GM18517 (cell line): ENCODE data around the gene C22orf42.
"Not testable (repeated sequence)": the region's sequence is repeated elsewhere in the genome, so short reads cannot be mapped to it uniquely, and the experiment has no call there.

ENCODE experiments used
- ATAC-seq: cut with Tn5 transposase; IDR thresholded peaks from one replicate; pipeline ENCODE4 v1.9.1; 2021; ENCODE audit warnings: mild to moderate bottlenecking, moderate library complexity; ENCODE audit not compliant: unreplicated experiment

C22orf42 gene

GRCh38 chr22:32158712-32159533 is at the start of gene C22orf42:
Gene C22orf42, minus strand, starts transcription at chr22:32159303. Its CDS starts 88 bp downstream, at chr22:32159215.
- no peak for ATAC-seq

GRCh38 chr22:32208681-32209080 is 49.6 kb upstream of the C22orf42 start:
- no peak for ATAC-seq

- ATAC-seq, result no peak
Observed at GRCh38 chr22:32207971-32208480, 48.9 kb upstream of the C22orf42 start.

GRCh38 chr22:32206774-32207758 is 48.0 kb upstream of the C22orf42 start:
- no peak for ATAC-seq

- no peak for ATAC-seq
Observed at GRCh38 chr22:32205974-32206773, 47.1 kb upstream of the C22orf42 start.

GRCh38 chr22:32204856-32205722 is 46.0 kb upstream of the C22orf42 start, which contains the start of gene RFPL2:
Gene RFPL2, minus strand, starts transcription at chr22:32205073. Its CDS starts 2,622 bp downstream, at chr22:32202451.
- no peak for ATAC-seq

GRCh38 chr22:32204040-32204855 is 45.1 kb upstream of the C22orf42 start:
- no peak for ATAC-seq

GRCh38 chr22:32203181-32204039 is 44.3 kb upstream of the C22orf42 start:
- ATAC-seq, result no peak

- no peak for ATAC-seq
Observed at GRCh38 chr22:32202539-32203180, 43.6 kb upstream of the C22orf42 start.

GRCh38 chr22:32202161-32202538 is 43.0 kb upstream of the C22orf42 start:
- ATAC-seq, result no peak

- ATAC-seq, result no peak
Observed at GRCh38 chr22:32200752-32201151, 41.6 kb upstream of the C22orf42 start.

- ATAC-seq, result no peak
Observed at GRCh38 chr22:32199961-32200360, 40.9 kb upstream of the C22orf42 start.

- no peak for ATAC-seq
Observed at GRCh38 chr22:32199341-32199740, 40.2 kb upstream of the C22orf42 start.

GRCh38 chr22:32197553-32198226 is 38.6 kb upstream of the C22orf42 start:
- ATAC-seq, result not testable (repeated sequence)

GRCh38 chr22:32195900-32196299 is 36.8 kb upstream of the C22orf42 start:
- ATAC-seq, result not testable (repeated sequence)

- ATAC-seq, result not testable (repeated sequence)
Observed at GRCh38 chr22:32193346-32193745, 34.2 kb upstream of the C22orf42 start.

GRCh38 chr22:32191021-32191420 is 31.9 kb upstream of the C22orf42 start:
- ATAC-seq, result not testable (repeated sequence)
